ENCODE results near the gene NTMT1.

GRCh38 chr9:129635099-129636065 lies 9.4 kb downstream of the NTMT1 start:
- TF ChIP-seq POLR2AphosphoS5 (IDR thresholded peaks at IDR 0.05; ENCODE audit: insufficient read depth in 1 of 2, low read depth in 1 of 2) (no peak), CTCF (IDR thresholded peaks at IDR 0.05) (no peak), POLR2A (IDR thresholded peaks at IDR 0.05) (no peak)
